ENCODE results near the gene CRISPLD2.

CRISPLD2 gene

DNA sequence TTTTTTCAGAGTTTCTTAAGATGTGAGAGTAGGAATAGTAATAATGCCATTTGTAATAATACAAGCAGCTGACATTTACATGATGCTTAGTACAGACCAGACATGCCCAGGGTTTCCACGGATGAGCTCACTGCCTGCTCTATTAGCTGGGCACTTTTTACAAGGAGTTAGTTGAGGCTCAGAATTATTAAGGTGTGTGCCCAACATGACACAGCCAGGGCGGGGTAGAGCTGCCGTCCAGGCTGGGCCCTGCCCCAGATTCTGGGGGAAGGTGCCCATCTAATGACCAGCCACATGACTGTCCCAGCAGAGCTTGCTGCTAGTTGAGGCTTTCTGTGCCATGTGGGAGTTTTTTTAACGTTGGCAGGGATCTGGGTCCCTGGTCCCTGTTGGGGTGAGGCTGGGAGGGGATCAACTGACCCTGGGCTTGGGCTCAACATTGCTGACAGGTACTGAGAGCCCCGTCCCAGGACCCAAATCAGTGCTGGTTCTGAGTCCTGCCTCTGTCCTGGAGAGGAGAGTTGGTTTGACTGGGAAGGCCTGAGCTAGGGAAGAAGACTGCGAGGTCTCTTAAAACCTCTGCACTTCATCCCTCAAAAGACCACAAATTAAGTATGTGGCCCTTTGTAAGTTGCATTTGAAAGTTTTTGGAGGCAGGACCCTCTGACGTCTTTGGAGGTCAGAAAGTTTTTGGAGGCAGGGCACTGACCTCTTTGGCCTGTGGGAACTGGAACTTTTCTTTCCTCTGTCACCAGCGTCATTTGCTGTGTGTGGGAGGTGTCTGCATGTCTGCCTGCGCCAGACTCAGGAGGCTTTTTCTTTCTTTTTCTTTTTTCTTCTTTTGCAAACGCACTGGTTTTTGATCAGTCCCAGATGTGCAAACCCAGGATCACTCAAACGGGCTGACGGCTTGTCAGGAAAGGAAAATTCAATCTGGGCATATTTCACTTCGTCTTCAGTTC, 2.2 kb downstream of the CRISPLD2 start:
- Histone ChIP-seq H3K27me3 (ENCODE audit: control insufficient read depth in 3 of 3, insufficient read depth in 3 of 3, low read depth in 1 of 3, low read length in 3 of 3) (peaks cover 0 to 71% (median 31%) of the 10 kb centered on the region in 3 experiments), H3K9me3 (replicated peaks in 1 of 2; ENCODE audit: control insufficient read depth in 2 of 2, insufficient read depth in 1 of 2, low read depth in 1 of 2, low read length in 2 of 2) (peaks cover 0 to 2% of the 10 kb centered on the region in 2 donors), H3K4me2 (ENCODE audit: insufficient read depth, low read length, poor library complexity, severe bottlenecking) (no peak overlapping the region), H3K4ac (ENCODE audit: low read length) (no peak overlapping the region), H2BK5ac (ENCODE audit: low read length) (no peak overlapping the region), H2AK5ac (ENCODE audit: low read depth, low read length) (no peak overlapping the region), H4K8ac (ENCODE audit: low read depth, low read length) (no peak overlapping the region), H3K14ac (ENCODE audit: low read length) (no peak overlapping the region), H3K4me3 (ENCODE audit: low read length in 2 of 2) (no peak overlapping the region), H3K79me1 (ENCODE audit: low read depth, low read length) (no peaks in the 10 kb centered on the region), H3K27ac (replicated peaks; ENCODE audit: low read length) (no peak overlapping the region), H4K91ac (ENCODE audit: low read depth, low read length, poor library complexity) (no peak overlapping the region), H3K36me3 (replicated peaks in 1 of 2; ENCODE audit: control insufficient read depth in 2 of 2, insufficient read depth in 2 of 2, low read length in 2 of 2) (no peaks in the 10 kb centered on the region), H2BK12ac (ENCODE audit: low read length) (no peak overlapping the region), H3K23ac (ENCODE audit: low read depth, low read length, poor library complexity) (no peak overlapping the region), H3K18ac (ENCODE audit: low read length) (no peak overlapping the region), H3K4me1 (ENCODE audit: control insufficient read depth in 2 of 2, insufficient read depth in 1 of 2, low read depth in 1 of 2, low read length in 2 of 2) (peaks cover 6 to 7% of the 10 kb centered on the region in 2 donors), H2BK120ac (ENCODE audit: low read depth, low read length) (no peak overlapping the region), H2AFZ (ENCODE audit: low read length) (no peak overlapping the region), H3K9ac (ENCODE audit: low read depth, low read length, poor library complexity) (no peak overlapping the region), H2BK15ac (ENCODE audit: low read length) (no peak overlapping the region)
- DNase-seq (ENCODE audit: low spot score), result no peak
- no CpG with 5 or more reads among the region's 13 CpGs for WGBS, 2 donors (ENCODE audit: extremely low coverage in 2 of 2, insufficient read length in 2 of 2, insufficient replicate concordance in 1 of 2)

DNA sequence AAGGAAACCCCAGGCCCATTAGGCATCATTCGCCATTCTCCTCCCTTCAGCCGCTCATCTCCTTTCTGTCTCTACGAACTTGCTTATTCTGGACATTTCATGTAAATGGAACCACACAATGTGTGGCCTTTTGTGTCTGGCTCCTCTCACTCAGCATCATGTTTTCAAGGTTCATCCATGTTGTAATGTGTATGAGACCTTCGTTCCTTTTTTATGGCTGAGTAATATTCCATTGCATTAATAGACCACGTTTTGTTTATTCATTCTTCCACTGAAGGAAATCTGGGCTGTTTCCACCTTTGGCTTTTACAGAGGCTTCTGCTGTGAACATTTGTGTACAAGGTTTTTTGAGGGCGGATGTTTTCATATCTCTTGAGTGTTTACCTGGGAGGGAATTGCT, 3.2 kb downstream of the CRISPLD2 start:
- Histone ChIP-seq H3K4me2 (ENCODE audit: insufficient read depth, low read length, poor library complexity, severe bottlenecking) (no peak overlapping the region), H2AFZ (ENCODE audit: low read length) (no peak overlapping the region)
- no CpG with 5 or more reads among the region's 6 CpGs for WGBS, 2 donors (ENCODE audit: extremely low coverage in 2 of 2, insufficient read length in 2 of 2, insufficient replicate concordance in 1 of 2)

DNA sequence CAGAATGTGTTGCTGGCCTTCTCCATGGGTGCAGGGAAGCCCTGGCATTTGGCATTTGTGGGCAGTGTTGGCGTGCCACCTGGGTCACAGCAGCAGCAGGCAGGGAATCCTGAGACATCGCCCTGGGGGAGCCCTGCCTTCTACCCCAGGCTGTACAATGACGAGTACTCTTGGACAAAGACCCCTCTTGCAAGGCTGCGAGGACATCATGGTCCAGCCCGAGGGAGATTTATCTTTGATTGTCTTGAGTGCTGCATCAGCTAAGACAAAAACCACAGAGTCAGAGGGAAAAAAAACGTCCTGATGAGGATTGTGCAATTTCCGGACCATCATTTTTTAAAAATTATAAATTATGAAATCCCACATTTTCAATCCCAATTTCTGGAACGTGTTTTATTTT, 3.7 kb downstream of the CRISPLD2 start:
- H2AFZ ChIP-seq (ENCODE audit: low read length), result no peak overlapping the region
- H3K4me2 ChIP-seq (ENCODE audit: insufficient read depth, low read length, poor library complexity, severe bottlenecking), result no peak overlapping the region
- no peak overlapping the region for H2BK15ac ChIP-seq (ENCODE audit: low read length)
- H2BK120ac ChIP-seq (ENCODE audit: low read depth, low read length), result no peak overlapping the region
- H2AK5ac ChIP-seq (ENCODE audit: low read depth, low read length), result no peak overlapping the region
- H3K23ac ChIP-seq (ENCODE audit: low read depth, low read length, poor library complexity), result peak overlapping the region; percentile 67
- H3K4ac ChIP-seq (ENCODE audit: low read length), result no peak overlapping the region
- H3K9ac ChIP-seq (ENCODE audit: low read depth, low read length, poor library complexity), result peak overlapping the region; percentile 73
- no peak overlapping the region for H2BK5ac ChIP-seq (ENCODE audit: low read length)
- no peak overlapping the region for H4K91ac ChIP-seq (ENCODE audit: low read depth, low read length, poor library complexity)
- H3K79me1 ChIP-seq (ENCODE audit: low read depth, low read length), result no peaks in the 10 kb centered on the region
- H2BK12ac ChIP-seq (ENCODE audit: low read length), result peak overlapping the region; percentile 64
- no peak overlapping the region for H3K4me3 ChIP-seq (ENCODE audit: low read length in 2 of 2)
- H3K4me1 ChIP-seq (ENCODE audit: control insufficient read depth in 2 of 2, insufficient read depth in 1 of 2, low read depth in 1 of 2, low read length in 2 of 2), result peaks cover 7 to 9% of the 10 kb centered on the region in 2 donors
- WGBS, 2 donors (ENCODE audit: extremely low coverage in 2 of 2, insufficient read length in 2 of 2, insufficient replicate concordance in 1 of 2), result no CpG with 5 or more reads among the region's 8 CpGs
- no peak overlapping the region for H4K8ac ChIP-seq (ENCODE audit: low read depth, low read length)
- H3K27me3 ChIP-seq (ENCODE audit: control insufficient read depth in 3 of 3, insufficient read depth in 3 of 3, low read depth in 1 of 3, low read length in 3 of 3), result peaks cover 0 to 59% (median 31%) of the 10 kb centered on the region in 3 experiments
- H3K9me3 ChIP-seq (replicated peaks in 1 of 2; ENCODE audit: control insufficient read depth in 2 of 2, insufficient read depth in 1 of 2, low read depth in 1 of 2, low read length in 2 of 2), result peaks cover 0 to 2% of the 10 kb centered on the region in 2 donors
- no peaks in the 10 kb centered on the region for H3K36me3 ChIP-seq (replicated peaks in 1 of 2; ENCODE audit: control insufficient read depth in 2 of 2, insufficient read depth in 2 of 2, low read length in 2 of 2)
- H3K27ac ChIP-seq (replicated peaks; ENCODE audit: low read length), result no peak overlapping the region
- no peak for DNase-seq (ENCODE audit: low spot score)
- no peak overlapping the region for H3K18ac ChIP-seq (ENCODE audit: low read length)
- H3K14ac ChIP-seq (ENCODE audit: low read length), result no peak overlapping the region

More for the DNA sequence above, 3.2 kb downstream of the CRISPLD2 start:
- Histone ChIP-seq H4K8ac (ENCODE audit: low read depth, low read length) (no peak overlapping the region), H2AK5ac (ENCODE audit: low read depth, low read length) (no peak overlapping the region), H3K79me1 (ENCODE audit: low read depth, low read length) (no peaks in the 10 kb centered on the region), H3K18ac (ENCODE audit: low read length) (no peak overlapping the region), H3K23ac (ENCODE audit: low read depth, low read length, poor library complexity) (no peak overlapping the region), H2BK12ac (ENCODE audit: low read length) (no peak overlapping the region), H3K14ac (ENCODE audit: low read length) (no peak overlapping the region), H3K9me3 (replicated peaks in 1 of 2; ENCODE audit: control insufficient read depth in 2 of 2, insufficient read depth in 1 of 2, low read depth in 1 of 2, low read length in 2 of 2) (peaks cover 0 to 2% of the 10 kb centered on the region in 2 donors), H3K4me1 (ENCODE audit: control insufficient read depth in 2 of 2, insufficient read depth in 1 of 2, low read depth in 1 of 2, low read length in 2 of 2) (peaks cover 7 to 9% of the 10 kb centered on the region in 2 donors), H3K36me3 (replicated peaks in 1 of 2; ENCODE audit: control insufficient read depth in 2 of 2, insufficient read depth in 2 of 2, low read length in 2 of 2) (no peaks in the 10 kb centered on the region), H3K4me3 (ENCODE audit: low read length in 2 of 2) (no peak overlapping the region), H2BK15ac (ENCODE audit: low read length) (no peak overlapping the region), H3K4ac (ENCODE audit: low read length) (no peak overlapping the region), H2BK5ac (ENCODE audit: low read length) (no peak overlapping the region), H4K91ac (ENCODE audit: low read depth, low read length, poor library complexity) (no peak overlapping the region), H3K27ac (replicated peaks; ENCODE audit: low read length) (no peak overlapping the region), H3K9ac (ENCODE audit: low read depth, low read length, poor library complexity) (no peak overlapping the region), H2BK120ac (ENCODE audit: low read depth, low read length) (no peak overlapping the region), H3K27me3 (ENCODE audit: control insufficient read depth in 3 of 3, insufficient read depth in 3 of 3, low read depth in 1 of 3, low read length in 3 of 3) (peaks cover 0 to 63% (median 31%) of the 10 kb centered on the region in 3 experiments)
- DNase-seq (ENCODE audit: low spot score), result no peak

DNA sequence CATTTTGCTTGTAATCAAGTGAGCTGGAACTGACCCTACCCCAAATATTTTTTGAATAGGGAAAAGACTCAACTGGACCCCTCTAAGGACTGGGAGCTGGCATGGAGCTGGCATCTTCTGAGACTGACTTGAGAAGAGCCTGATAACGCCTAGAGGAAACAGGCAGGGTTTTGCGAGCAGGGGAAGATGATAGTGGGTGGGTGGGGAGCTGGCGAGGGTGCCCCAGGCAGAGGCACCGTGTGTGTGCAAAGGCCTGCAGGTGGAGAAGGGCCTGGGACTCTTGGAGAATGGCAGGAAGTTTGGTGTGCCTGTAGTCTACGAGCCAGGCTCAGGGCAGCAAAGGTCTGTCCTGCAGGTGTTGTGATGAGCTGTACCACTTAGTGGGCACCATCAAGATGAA, 4.1 kb downstream of the CRISPLD2 start:
- H3K4me2 ChIP-seq (ENCODE audit: insufficient read depth, low read length, poor library complexity, severe bottlenecking), result no peak overlapping the region
- peaks cover 0 to 2% of the 10 kb centered on the region in 2 donors for H3K9me3 ChIP-seq (replicated peaks in 1 of 2; ENCODE audit: control insufficient read depth in 2 of 2, insufficient read depth in 1 of 2, low read depth in 1 of 2, low read length in 2 of 2)
- no peak overlapping the region for H3K23ac ChIP-seq (ENCODE audit: low read depth, low read length, poor library complexity)
- H3K79me1 ChIP-seq (ENCODE audit: low read depth, low read length), result no peaks in the 10 kb centered on the region
- H3K14ac ChIP-seq (ENCODE audit: low read length), result no peak overlapping the region
- H2BK12ac ChIP-seq (ENCODE audit: low read length), result no peak overlapping the region
- H3K18ac ChIP-seq (ENCODE audit: low read length), result no peak overlapping the region
- H2BK5ac ChIP-seq (ENCODE audit: low read length), result no peak overlapping the region
- no peak overlapping the region for H2AFZ ChIP-seq (ENCODE audit: low read length)
- no peak overlapping the region for H2BK15ac ChIP-seq (ENCODE audit: low read length)
- no peaks in the 10 kb centered on the region for H3K36me3 ChIP-seq (replicated peaks in 1 of 2; ENCODE audit: control insufficient read depth in 2 of 2, insufficient read depth in 2 of 2, low read length in 2 of 2)
- H3K27ac ChIP-seq (replicated peaks; ENCODE audit: low read length), result no peak overlapping the region
- no CpG with 5 or more reads among the region's 5 CpGs for WGBS, 2 donors (ENCODE audit: extremely low coverage in 2 of 2, insufficient read length in 2 of 2, insufficient replicate concordance in 1 of 2)
- H2BK120ac ChIP-seq (ENCODE audit: low read depth, low read length), result no peak overlapping the region
- no peak overlapping the region for H4K91ac ChIP-seq (ENCODE audit: low read depth, low read length, poor library complexity)
- DNase-seq (ENCODE audit: low spot score), result no peak
- peaks cover 7 to 9% of the 10 kb centered on the region in 2 donors for H3K4me1 ChIP-seq (ENCODE audit: control insufficient read depth in 2 of 2, insufficient read depth in 1 of 2, low read depth in 1 of 2, low read length in 2 of 2)
- no peak overlapping the region for H3K4ac ChIP-seq (ENCODE audit: low read length)
- no peak overlapping the region for H3K4me3 ChIP-seq (ENCODE audit: low read length in 2 of 2)
- H3K27me3 ChIP-seq (ENCODE audit: control insufficient read depth in 3 of 3, insufficient read depth in 3 of 3, low read depth in 1 of 3, low read length in 3 of 3), result peaks cover 0 to 58% (median 26%) of the 10 kb centered on the region in 3 experiments
- no peak overlapping the region for H3K9ac ChIP-seq (ENCODE audit: low read depth, low read length, poor library complexity)
- H2AK5ac ChIP-seq (ENCODE audit: low read depth, low read length), result no peak overlapping the region
- H4K8ac ChIP-seq (ENCODE audit: low read depth, low read length), result no peak overlapping the region
